Peyer's patch (tissue), 4 donors: ENCODE data around the gene PGAM2.

Source experiments
- POLR2A ChIP-seq, 2 donors: fragments of 450-650 bp; IDR thresholded peaks; one replicate each; pipeline ENCODE4 v1.5.1; 2017; ENCODE audit warnings: antibody characterized with exemption in 2 of 2, mild to moderate bottlenecking in 2 of 2, moderate library complexity in 2 of 2
- TF ChIP-seq, protein P1 (sequence below), 6 experiments: fragments of 450-650 bp in 4 of 6; fragments of 200-600 bp in 2 of 6; sonication (generic) in 1 of 6; IDR thresholded peaks; one replicate each; pipeline ENCODE4 v1.5.1; 2017 to 2019; ENCODE audit warnings: antibody characterized with exemption in 6 of 6, mild to moderate bottlenecking in 3 of 6, moderate library complexity in 1 of 6

DNA sequence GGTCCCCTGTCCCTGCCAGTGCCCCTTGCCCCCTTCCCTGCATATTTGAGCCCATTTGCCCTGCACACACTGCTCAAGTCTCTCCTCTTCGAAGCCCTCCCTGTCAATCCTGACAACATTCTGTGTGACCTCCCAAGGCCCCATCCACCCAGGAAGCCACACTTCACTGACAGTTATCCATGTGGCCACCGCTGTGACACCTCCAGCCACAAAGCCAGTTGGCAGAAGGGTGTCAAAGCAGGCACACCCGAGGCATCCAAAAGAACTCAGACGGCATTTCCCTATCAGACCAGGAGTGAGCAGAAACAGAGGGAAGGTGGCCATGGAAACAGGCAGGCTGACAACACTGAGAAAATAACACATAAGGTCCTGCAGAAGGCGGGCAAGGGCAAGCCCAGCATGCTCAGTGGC is 12.3 kb upstream of the PGAM2 start:
- TF ChIP-seq, protein P1, sequence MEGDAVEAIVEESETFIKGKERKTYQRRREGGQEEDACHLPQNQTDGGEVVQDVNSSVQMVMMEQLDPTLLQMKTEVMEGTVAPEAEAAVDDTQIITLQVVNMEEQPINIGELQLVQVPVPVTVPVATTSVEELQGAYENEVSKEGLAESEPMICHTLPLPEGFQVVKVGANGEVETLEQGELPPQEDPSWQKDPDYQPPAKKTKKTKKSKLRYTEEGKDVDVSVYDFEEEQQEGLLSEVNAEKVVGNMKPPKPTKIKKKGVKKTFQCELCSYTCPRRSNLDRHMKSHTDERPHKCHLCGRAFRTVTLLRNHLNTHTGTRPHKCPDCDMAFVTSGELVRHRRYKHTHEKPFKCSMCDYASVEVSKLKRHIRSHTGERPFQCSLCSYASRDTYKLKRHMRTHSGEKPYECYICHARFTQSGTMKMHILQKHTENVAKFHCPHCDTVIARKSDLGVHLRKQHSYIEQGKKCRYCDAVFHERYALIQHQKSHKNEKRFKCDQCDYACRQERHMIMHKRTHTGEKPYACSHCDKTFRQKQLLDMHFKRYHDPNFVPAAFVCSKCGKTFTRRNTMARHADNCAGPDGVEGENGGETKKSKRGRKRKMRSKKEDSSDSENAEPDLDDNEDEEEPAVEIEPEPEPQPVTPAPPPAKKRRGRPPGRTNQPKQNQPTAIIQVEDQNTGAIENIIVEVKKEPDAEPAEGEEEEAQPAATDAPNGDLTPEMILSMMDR (IDR thresholded peaks at IDR 0.05), result no peak
- no peak for TF ChIP-seq POLR2A (IDR thresholded peaks at IDR 0.05)
